Measurements from ENCODE around the gene THBS2.

The THBS2 gene

GRCh38 chr6:169247991-169248390 is 5.7 kb downstream of the THBS2 start:
- no peak for DNase-seq

GRCh38 chr6:169247419-169247818 is 6.2 kb downstream of the THBS2 start:
- no peak for DNase-seq

GRCh38 chr6:169246445-169246844 is 7.2 kb downstream of the THBS2 start:
- DNase-seq, result no peak

- DNase-seq, result no peak
Measured at GRCh38 chr6:169244684-169245383, 8.8 kb downstream of the THBS2 start.

- no peak for DNase-seq
Measured at GRCh38 chr6:169243661-169244060, 10.0 kb downstream of the THBS2 start.

- no peak for DNase-seq
Measured at GRCh38 chr6:169243186-169243585, 10.5 kb downstream of the THBS2 start.

- no peak for DNase-seq
Measured at GRCh38 chr6:169241688-169242350, 11.8 kb downstream of the THBS2 start.

GRCh38 chr6:169240591-169241390 is 12.9 kb downstream of the THBS2 start:
- DNase-seq, result no peak

GRCh38 chr6:169240125-169240524 is 13.5 kb downstream of the THBS2 start:
- DNase-seq, result no peak

- DNase-seq, result no peak
Measured at GRCh38 chr6:169239181-169239580, 14.5 kb downstream of the THBS2 start.

GRCh38 chr6:169238766-169239165 is 14.9 kb downstream of the THBS2 start:
- DNase-seq, result no peak

- DNase-seq, result no peak
Measured at GRCh38 chr6:169237496-169238134, 16.0 kb downstream of the THBS2 start.

- no peak for DNase-seq
Measured at GRCh38 chr6:169236988-169237387, 16.7 kb downstream of the THBS2 start.

GRCh38 chr6:169236545-169236944 is 17.1 kb downstream of the THBS2 start:
- no peak for DNase-seq

- no peak for DNase-seq
Measured at GRCh38 chr6:169235286-169235685, 18.4 kb downstream of the THBS2 start.

- DNase-seq, result no peak
Measured at GRCh38 chr6:169234634-169235033, 19.0 kb downstream of the THBS2 start.

- no peak for DNase-seq
Measured at GRCh38 chr6:169233832-169234231, 19.8 kb downstream of the THBS2 start.

- no peak for DNase-seq
Measured at GRCh38 chr6:169233181-169233580, 20.5 kb downstream of the THBS2 start.

- DNase-seq, result no peak
Measured at GRCh38 chr6:169232507-169232931, 21.1 kb downstream of the THBS2 start.

GRCh38 chr6:169231790-169232506 is 21.7 kb downstream of the THBS2 start:
- no peak for DNase-seq

GRCh38 chr6:169230946-169231789 is 22.5 kb downstream of the THBS2 start:
- DNase-seq, result no peak

GRCh38 chr6:169230322-169230665 is 23.4 kb downstream of the THBS2 start:
- no peak for DNase-seq
